Rectal smooth muscle tissue (tissue), 1 donor: Measurements from ENCODE around the gene C9orf57.

Experiments
- H3K27ac ChIP-seq: one replicate; pipeline ENCODE4 v1.7.0; 2013; ENCODE audit warnings: low read depth, low read length, inconsistent platforms
- H3K27me3 ChIP-seq: one replicate; pipeline ENCODE4 v1.7.0; 2013; ENCODE audit warnings: low read length; ENCODE audit not compliant: control insufficient read depth, insufficient read depth
- H3K36me3 ChIP-seq: one replicate; pipeline ENCODE4 v1.7.0; 2013; ENCODE audit warnings: low read length; ENCODE audit not compliant: control insufficient read depth, insufficient read depth
- H3K4me1 ChIP-seq: one replicate; pipeline ENCODE4 v1.7.0; 2013; ENCODE audit warnings: low read length; ENCODE audit not compliant: control insufficient read depth, insufficient read depth
- H3K4me3 ChIP-seq: one replicate; pipeline ENCODE4 v1.7.0; 2013; ENCODE audit warnings: low read length
- H3K9ac ChIP-seq: one replicate; pipeline ENCODE4 v1.7.0; 2013; ENCODE audit warnings: low read length

Gene C9orf57

DNA sequence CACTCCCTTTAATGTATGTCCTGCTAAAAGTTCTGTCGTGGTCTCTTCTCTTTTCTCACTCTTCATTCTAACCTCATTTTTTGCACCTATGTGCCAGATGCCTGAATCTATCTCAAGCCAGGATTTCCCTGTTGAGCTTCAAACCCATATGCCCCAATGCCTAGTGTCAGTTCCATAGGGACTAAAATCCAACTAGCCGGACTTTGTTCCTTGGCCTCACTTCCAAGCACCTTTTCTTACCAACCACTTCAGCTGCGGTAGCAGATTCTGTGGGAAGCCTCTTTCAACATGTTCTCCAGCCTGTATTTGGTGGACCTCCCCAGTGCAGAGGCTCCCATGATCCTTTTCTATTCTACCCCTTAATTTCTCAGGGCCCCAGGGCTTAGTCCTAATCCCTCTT lies 17.5 kb downstream of the C9orf57 start:
- H3K9ac ChIP-seq: no peak overlapping the region
- H3K27me3 ChIP-seq: no peaks in the 10 kb centered on the region
- H3K36me3 ChIP-seq: no peaks in the 10 kb centered on the region
- no peak overlapping the region for H3K4me3 ChIP-seq
- no peaks in the 10 kb centered on the region for H3K4me1 ChIP-seq
- H3K27ac ChIP-seq: no peak overlapping the region

DNA sequence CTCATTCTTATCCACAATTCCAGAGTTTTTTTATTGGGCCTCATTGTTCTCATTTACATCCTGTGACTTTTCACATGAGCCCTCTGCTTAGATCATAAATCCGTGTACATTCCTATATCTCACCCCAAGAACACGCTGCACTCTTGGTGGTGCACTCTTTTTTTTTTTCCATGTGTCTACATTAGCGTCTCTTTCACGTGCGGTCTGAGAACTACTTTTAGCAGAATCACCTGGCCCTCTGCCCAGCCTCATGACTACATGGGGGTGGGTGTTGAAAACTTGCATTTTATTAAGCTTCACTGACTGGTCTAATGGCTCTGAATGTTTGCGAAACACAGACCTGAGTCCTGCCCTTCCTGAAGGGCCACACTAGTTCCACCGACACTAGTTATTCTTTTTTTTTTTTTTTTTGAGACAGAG lies 18.6 kb downstream of the C9orf57 start:
- no peak overlapping the region for H3K27ac ChIP-seq

DNA sequence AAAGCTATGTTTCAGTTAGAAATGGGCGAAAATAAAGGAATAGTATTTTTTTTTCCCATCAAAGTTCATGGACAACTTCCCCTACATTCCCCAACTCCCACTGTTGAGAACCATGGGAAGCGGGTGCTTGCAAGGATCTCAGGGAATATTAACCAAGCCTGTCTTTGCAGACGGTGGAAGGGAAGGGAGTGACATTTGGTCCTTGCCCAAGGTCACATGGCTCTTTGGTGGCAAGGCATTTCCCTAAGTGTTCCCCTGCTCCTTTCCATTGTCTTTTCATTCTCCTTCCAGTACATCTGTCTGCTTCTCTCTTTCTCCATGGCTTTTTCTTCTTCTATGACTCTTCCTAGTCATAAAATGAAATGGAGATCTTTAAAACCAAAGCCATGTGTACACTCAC lies 19.0 kb downstream of the C9orf57 start:
- Histone ChIP-seq H3K4me3 (no peak overlapping the region), H3K9ac (no peak overlapping the region), H3K36me3 (no peaks in the 10 kb centered on the region), H3K27ac (no peak overlapping the region), H3K27me3 (no peaks in the 10 kb centered on the region), H3K4me1 (no peaks in the 10 kb centered on the region)

More for the DNA sequence above, 18.6 kb downstream of the C9orf57 start:
- no peak overlapping the region for H3K4me3 ChIP-seq
- no peak overlapping the region for H3K9ac ChIP-seq
- no peaks in the 10 kb centered on the region for H3K27me3 ChIP-seq
- no peaks in the 10 kb centered on the region for H3K4me1 ChIP-seq
- no peaks in the 10 kb centered on the region for H3K36me3 ChIP-seq

DNA sequence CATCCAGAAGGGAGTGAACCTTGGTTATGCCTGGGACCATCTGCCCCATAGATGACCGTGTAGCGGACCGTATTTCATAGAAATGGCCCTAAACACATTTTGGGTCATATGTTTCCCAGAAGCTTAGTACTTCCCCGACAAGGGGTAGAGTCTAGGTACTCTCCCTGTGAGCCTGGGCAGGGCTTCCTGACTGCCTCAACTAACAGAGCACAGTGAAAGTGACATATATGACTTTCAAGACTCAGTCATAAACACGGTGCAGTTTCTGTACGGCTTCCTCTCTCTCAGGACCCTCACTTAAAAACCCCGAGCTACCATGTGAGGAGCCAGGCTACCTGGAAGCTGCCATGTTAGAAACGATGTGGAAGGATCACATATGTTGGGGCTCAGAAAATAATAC lies 20.9 kb downstream of the C9orf57 start:
- H3K4me1 ChIP-seq: no peaks in the 10 kb centered on the region
- H3K4me3 ChIP-seq: no peak overlapping the region
- H3K9ac ChIP-seq: no peak overlapping the region
- H3K27ac ChIP-seq: no peak overlapping the region
- no peaks in the 10 kb centered on the region for H3K36me3 ChIP-seq
- H3K27me3 ChIP-seq: no peaks in the 10 kb centered on the region

DNA sequence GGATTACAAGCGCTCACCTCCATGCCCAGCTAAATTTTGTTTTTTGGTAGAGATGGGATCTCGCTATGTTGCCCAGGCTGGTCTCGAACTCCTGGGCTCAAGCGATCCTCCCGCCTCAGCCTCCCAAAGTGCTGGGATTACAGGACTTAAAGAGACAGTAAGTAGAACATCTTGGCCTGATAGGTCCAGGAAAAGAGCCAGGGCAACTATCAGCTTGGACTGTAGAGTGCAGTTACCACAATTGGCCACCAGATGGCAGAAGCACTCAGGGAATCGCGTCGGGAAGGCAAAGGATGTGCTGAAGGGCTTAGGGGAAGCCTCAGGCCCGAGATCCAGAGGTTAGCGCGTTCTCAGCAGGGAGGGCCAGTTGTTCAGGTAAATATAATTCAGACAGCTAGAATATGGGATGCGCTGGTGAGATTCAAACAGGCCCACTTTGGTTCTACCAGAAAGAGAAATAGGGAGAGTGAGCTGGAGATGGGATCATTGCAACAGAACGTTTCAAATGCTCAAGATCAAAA lies 21.5 kb downstream of the C9orf57 start:
- Histone ChIP-seq H3K27me3 (no peaks in the 10 kb centered on the region), H3K9ac (no peak overlapping the region), H3K4me1 (no peaks in the 10 kb centered on the region), H3K4me3 (no peak overlapping the region), H3K36me3 (no peaks in the 10 kb centered on the region), H3K27ac (no peak overlapping the region)

DNA sequence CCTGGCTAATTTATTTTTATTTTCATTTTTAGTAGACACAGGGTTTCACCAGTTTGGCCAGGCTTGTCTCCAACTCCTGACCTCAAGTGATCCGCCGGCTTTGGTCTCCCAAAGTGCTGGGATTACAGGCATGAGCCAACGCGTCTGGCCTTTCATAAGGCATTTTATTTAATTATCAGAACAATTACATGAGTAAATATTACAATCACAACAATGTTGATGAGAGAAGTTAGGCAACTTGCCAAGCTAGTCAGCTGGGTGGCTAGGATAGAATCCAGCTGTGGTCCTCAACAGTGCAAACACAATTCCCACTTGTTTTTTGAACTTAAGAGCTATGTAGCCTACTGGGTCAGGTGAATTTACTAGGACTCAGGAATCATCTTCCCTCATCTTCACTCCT lies 22.0 kb downstream of the C9orf57 start:
- Histone ChIP-seq H3K9ac (no peak overlapping the region), H3K27me3 (no peaks in the 10 kb centered on the region), H3K4me3 (no peak overlapping the region), H3K27ac (no peak overlapping the region), H3K36me3 (no peaks in the 10 kb centered on the region), H3K4me1 (no peaks in the 10 kb centered on the region)

DNA sequence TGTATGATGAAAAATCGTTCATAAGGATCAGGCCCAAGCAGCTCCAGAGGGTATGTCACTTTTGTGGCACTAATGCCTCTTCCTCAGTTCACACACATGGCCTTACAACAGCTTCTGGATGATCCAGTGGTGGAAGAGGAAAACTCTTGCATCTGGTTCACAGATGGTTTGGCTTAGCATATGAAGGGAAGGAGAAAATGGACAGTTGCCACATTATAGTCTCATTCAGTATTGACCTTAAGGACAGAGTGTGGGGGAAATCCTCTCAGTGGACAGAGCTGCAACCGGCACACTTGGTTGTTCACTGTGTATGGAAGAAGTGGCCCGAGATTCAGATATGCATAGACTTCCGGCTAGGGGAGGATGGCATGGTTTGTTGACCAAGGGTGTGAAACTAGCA lies 22.8 kb downstream of the C9orf57 start:
- Histone ChIP-seq H3K4me1 (no peaks in the 10 kb centered on the region), H3K9ac (no peak overlapping the region), H3K27ac (no peak overlapping the region), H3K4me3 (no peak overlapping the region), H3K27me3 (no peaks in the 10 kb centered on the region), H3K36me3 (no peaks in the 10 kb centered on the region)

DNA sequence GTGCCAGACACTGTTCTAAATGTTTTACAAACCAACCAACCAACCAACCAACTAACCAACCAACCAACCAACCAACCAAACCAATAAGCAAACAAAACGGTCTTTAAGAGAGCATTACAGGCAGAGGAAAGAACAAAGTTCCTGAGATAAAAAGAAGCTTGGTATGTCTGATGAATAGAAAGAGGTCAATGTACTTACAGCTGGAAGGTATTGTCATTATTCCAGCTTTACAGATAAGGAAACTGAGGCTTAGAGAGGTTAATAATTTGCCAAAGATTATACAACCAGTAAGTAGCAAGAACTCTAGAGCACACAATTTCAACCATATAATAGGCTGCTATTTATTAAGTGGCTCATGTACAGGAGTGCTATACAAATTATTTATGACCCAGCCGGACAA lies 29.6 kb downstream of the C9orf57 start:
- H3K27me3 ChIP-seq: no peaks in the 10 kb centered on the region
- no peak overlapping the region for H3K4me3 ChIP-seq
- no peak overlapping the region for H3K27ac ChIP-seq
- H3K36me3 ChIP-seq: no peaks in the 10 kb centered on the region
- H3K4me1 ChIP-seq: no peaks in the 10 kb centered on the region
- no peak overlapping the region for H3K9ac ChIP-seq

DNA sequence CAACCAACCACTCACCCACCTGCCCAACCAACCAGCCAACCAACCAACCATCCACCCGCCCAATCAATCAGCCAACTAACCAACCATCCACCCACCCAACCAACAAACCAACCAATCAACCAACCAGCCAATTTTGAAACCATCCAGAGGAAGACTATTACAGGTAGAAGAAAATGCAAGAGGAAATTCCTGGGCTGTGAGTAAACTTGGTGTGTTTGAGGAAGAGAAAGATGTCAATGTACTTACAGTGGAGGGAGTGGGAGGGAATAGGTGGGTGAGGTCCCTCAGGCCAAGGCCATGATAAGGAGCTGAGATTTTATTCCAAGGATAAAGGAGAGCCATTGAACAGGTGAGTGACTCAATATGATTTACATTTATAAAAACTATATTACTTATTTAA lies 30.4 kb downstream of the C9orf57 start:
- H3K27me3 ChIP-seq: no peaks in the 10 kb centered on the region
- no peaks in the 10 kb centered on the region for H3K36me3 ChIP-seq
- H3K9ac ChIP-seq: no peak overlapping the region
- no peaks in the 10 kb centered on the region for H3K4me1 ChIP-seq
- H3K27ac ChIP-seq: no peak overlapping the region
- H3K4me3 ChIP-seq: no peak overlapping the region

DNA sequence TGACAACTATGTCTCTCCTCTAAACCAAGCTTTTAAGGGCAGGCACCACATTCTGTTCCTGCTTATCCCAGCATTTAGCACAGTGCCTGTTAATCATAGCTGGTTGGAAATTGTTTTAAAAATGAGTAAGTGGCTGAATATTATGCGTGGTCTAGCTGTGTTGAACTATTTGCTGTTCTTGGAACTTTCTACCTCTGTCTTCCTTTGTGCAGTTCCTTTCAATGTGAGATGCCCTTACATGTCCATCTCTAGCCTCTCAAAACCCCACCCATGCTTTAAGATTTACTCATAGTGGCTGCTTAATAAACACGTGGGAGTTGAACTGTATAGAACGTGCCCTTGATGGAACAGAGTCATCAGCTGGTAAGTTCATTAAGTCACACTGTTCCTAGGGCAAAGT lies 34.5 kb downstream of the C9orf57 start:
- H3K36me3 ChIP-seq: no peaks in the 10 kb centered on the region
- no peak overlapping the region for H3K9ac ChIP-seq
- no peaks in the 10 kb centered on the region for H3K27me3 ChIP-seq
- H3K4me1 ChIP-seq: no peaks in the 10 kb centered on the region
- no peak overlapping the region for H3K27ac ChIP-seq
- no peak overlapping the region for H3K4me3 ChIP-seq

DNA sequence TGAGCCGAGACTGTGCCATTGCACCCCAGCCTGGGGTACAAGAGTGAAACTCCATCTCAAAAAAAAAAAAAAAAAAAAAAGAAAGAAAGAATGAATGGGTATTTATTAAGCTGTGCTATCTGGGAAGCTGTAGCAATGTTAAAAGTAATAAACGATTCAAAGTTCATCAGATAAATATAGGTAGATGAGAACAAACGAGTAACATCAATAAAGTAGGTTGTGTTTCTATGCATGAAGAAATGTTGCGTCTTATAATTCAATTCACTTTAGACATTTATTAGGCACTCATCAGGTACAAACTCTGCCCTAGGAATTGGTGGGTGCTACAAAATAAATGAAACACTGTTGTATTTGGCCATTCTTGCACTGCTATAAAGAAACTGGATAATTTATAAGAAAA lies 36.8 kb downstream of the C9orf57 start:
- Histone ChIP-seq H3K27ac (no peak overlapping the region), H3K36me3 (no peaks in the 10 kb centered on the region), H3K27me3 (no peaks in the 10 kb centered on the region), H3K9ac (no peak overlapping the region), H3K4me3 (no peak overlapping the region), H3K4me1 (no peaks in the 10 kb centered on the region)

DNA sequence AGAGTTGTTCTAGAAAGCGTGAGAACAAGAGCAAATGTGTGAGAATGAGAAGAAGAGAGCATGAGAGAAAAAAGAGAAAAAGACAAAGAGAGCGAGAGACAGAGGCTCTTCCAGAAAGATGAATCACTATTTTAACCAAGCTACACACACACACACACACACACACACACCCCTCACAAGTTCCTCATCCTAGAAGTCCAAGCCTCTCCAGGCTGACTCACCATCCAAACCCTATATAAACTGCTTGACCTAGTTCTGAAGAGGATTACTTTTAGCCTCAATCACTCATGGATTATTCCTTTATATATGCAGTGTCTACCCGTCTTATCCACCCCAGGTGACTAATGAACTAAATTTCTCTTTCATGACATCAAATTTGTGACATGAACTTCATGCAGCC lies 37.6 kb downstream of the C9orf57 start:
- Histone ChIP-seq H3K27ac (no peak overlapping the region), H3K9ac (no peak overlapping the region), H3K27me3 (no peaks in the 10 kb centered on the region), H3K36me3 (no peaks in the 10 kb centered on the region), H3K4me3 (no peak overlapping the region), H3K4me1 (no peaks in the 10 kb centered on the region)

DNA sequence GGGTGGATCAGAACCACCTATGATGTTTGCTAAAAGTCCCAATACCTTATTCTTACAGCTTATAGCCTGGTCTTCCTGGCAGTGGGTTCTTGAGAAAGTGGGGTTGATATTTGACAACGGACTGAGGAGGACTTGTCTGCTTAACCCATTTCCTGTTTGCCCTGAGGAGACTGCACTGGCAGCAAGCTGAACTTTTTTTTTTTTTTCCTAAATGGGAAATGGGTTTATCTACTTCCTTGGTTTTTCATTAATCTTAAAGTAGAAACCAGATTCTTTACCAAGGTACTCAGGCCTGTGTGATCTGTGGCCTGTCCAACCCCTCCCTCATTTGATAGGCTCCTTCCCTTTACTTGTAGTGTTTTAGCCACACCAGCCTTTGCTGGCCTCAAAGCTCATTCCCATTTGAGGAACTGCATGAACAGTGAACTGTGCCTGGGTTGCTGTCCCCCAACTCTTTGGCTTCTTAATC lies 47.1 kb downstream of the C9orf57 start:
- Histone ChIP-seq H3K27me3 (no peaks in the 10 kb centered on the region), H3K27ac (no peak overlapping the region)

More for the DNA sequence above, 47.1 kb downstream of the C9orf57 start:
- H3K9ac ChIP-seq: no peak overlapping the region
- no peaks in the 10 kb centered on the region for H3K36me3 ChIP-seq
- no peak overlapping the region for H3K4me3 ChIP-seq
- H3K4me1 ChIP-seq: no peaks in the 10 kb centered on the region
